Keratinocyte (primary cell): ENCODE results near the gene DKK3. TPM values are rescaled to one million over a fixed set of nuclear protein-coding genes. Genes with fewer than 3 reads are reported as not detected.

Experiments
- DNase-seq: peaks from one replicate; pipeline ENCODE4 v3.0.0-alpha.2; 2011; ENCODE audit warnings: low read depth, missing footprints, low spot score
- FAIRE-seq: peaks from 2 replicates; lab custom pipeline; 2011; peaks lifted over from hg19 to GRCh38; lab: Jason Lieb, UNC
- H2AFZ ChIP-seq: 2 replicates; pipeline ENCODE4 v1.6.0; 2012; ENCODE audit warnings: low read length, control low read depth, inconsistent platforms; ENCODE audit not compliant: control insufficient read depth
- H3K27ac ChIP-seq: 2 replicates; pipeline ENCODE4 v1.5.1; 2011; ENCODE audit warnings: low read length; ENCODE audit not compliant: control insufficient read depth, insufficient read depth
- H3K27me3 ChIP-seq: 3 replicates; pipeline ENCODE4 v1.6.0; 2011; ENCODE audit warnings: low read length; ENCODE audit not compliant: control insufficient read depth, insufficient read depth; ENCODE audit errors: extremely low read depth
- H3K36me3 ChIP-seq, 2 experiments: 2 replicates in 1 of 2; 3 replicates in 1 of 2; pipeline ENCODE4 v1.5.1; 2011; ENCODE audit warnings: low read length in 2 of 2, mild to moderate bottlenecking in 1 of 2; ENCODE audit not compliant: control insufficient read depth in 2 of 2, insufficient read depth in 2 of 2; ENCODE audit errors: extremely low read depth in 1 of 2
- H3K4me1 ChIP-seq: 3 replicates; pipeline ENCODE4 v1.5.1; 2011; ENCODE audit warnings: low read length; ENCODE audit not compliant: control insufficient read depth, insufficient read depth; ENCODE audit errors: extremely low read depth
- H3K4me2 ChIP-seq: 3 replicates; pipeline ENCODE4 v1.6.0; 2011; ENCODE audit warnings: low read depth, low read length; ENCODE audit not compliant: control insufficient read depth, insufficient read depth; ENCODE audit errors: extremely low read depth
- H3K4me3 ChIP-seq, 3 experiments: fragments of 200-600 bp in 1 of 3; sonication (generic) in 1 of 3; 2 replicates in 2 of 3; 3 replicates in 1 of 3; pipeline ENCODE4 v1.5.1; 2011 to 2016; ENCODE audit warnings: low read length in 3 of 3, mild to moderate bottlenecking in 3 of 3, control low read depth in 2 of 3, inconsistent platforms in 1 of 3, low read depth in 1 of 3, mixed read lengths in 1 of 3, mixed run types in 1 of 3, moderate library complexity in 1 of 3; ENCODE audit not compliant: control insufficient read depth in 2 of 3, insufficient read depth in 2 of 3; ENCODE audit errors: extremely low read depth in 1 of 3
- H3K79me2 ChIP-seq: 2 replicates; pipeline ENCODE4 v1.6.0; 2012; ENCODE audit warnings: low read length; ENCODE audit not compliant: control insufficient read depth, insufficient read depth
- H3K9ac ChIP-seq: 3 replicates; pipeline ENCODE4 v1.6.0; 2011; ENCODE audit warnings: low read length; ENCODE audit not compliant: control insufficient read depth, insufficient read depth; ENCODE audit errors: extremely low read depth
- H3K9me1 ChIP-seq: 3 replicates; pipeline ENCODE4 v1.6.0; 2011; ENCODE audit warnings: low read length; ENCODE audit not compliant: control insufficient read depth, insufficient read depth; ENCODE audit errors: extremely low read depth
- H3K9me3 ChIP-seq: 2 replicates; pipeline ENCODE4 v1.5.1; 2012; ENCODE audit warnings: low read depth, low read length; ENCODE audit not compliant: control insufficient read depth
- H4K20me1 ChIP-seq: 3 replicates; pipeline ENCODE4 v1.6.0; 2011; ENCODE audit warnings: low read length; ENCODE audit not compliant: control insufficient read depth, insufficient read depth; ENCODE audit errors: extremely low read depth
- EZH2 ChIP-seq: IDR thresholded peaks from one replicate; pipeline ENCODE4 v1.6.1; 2012; ENCODE audit warnings: inconsistent platforms, mild to moderate bottlenecking, low read length, moderate library complexity
- dilution Hi-C: fragments of 300-500 bp; cut with MboI; formaldehyde crosslinking; loops from one replicate; pipeline ENCODE4 v1.7.0; 2020; ENCODE audit warnings: low sequenced_read_pairs; ENCODE audit not compliant: extremely low pct_ligation_motif_present
- polyA plus RNA-seq, 5 experiments: library from polyadenylated mRNA; depleted of rRNA in 3 of 5; stranded (reverse) in 3 of 5; stranded (forward) in 1 of 5; unstranded in 1 of 5; fragments of >200 nt; gene quantifications; 1 replicate in 1 of 5; 2 replicates in 3 of 5; 3 replicates in 1 of 5; pipeline versions ENCODE4 v1.2.1 to v1.2.3, GENCODE V29; 2011 to 2012; ENCODE audit warnings: missing spikeins in 2 of 5, low read depth in 1 of 5, low replicate concordance in 1 of 5
- TF ChIP-seq, protein P1 (sequence below), 3 experiments: IDR thresholded peaks in 1 of 3; conservative IDR thresholded peaks in 1 of 3; optimal IDR thresholded peaks in 1 of 3; 2 replicates in 2 of 3; 3 replicates in 1 of 3; pipeline versions ENCODE3 to v1.5.1; 2011; ENCODE audit warnings: low read length in 3 of 3, mild to moderate bottlenecking in 3 of 3, moderate library complexity in 2 of 3, control low read depth in 1 of 3, inconsistent platforms in 1 of 3; ENCODE audit not compliant: insufficient read depth in 2 of 3; ENCODE audit errors: extremely low read depth in 1 of 3

DKK3 gene
- polyA plus RNA-seq, 1 donor (not counting 4 experiments of a cell fraction or from before 2014, with no cell fraction given) = 712 TPM

DNA sequence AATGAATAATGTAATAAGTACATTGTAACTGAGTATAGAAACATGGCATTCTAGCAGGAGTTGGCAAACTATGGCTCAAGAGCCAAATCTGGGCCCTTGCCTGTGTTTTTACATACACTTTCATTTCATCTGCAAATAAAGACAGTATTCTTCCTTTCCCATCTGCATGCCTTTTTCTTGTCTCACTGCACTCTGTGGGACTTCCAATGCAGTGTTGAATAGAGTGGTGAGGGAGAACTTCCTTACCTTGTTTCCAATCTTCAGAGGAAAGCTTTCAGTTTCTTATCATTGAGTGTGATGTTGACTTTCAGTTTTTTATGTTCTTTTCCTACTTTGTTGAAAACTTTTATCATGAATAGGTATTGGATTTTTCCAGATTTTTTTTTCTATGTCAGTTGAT is 84.6 kb downstream of the DKK3 start:
- H3K36me3 ChIP-seq = no peaks in the 10 kb centered on the region
- DNase-seq = no peak
- no peaks in the 10 kb centered on the region for H3K9me3 ChIP-seq
- H3K27me3 ChIP-seq = no peaks in the 10 kb centered on the region
- TF ChIP-seq, protein P1, sequence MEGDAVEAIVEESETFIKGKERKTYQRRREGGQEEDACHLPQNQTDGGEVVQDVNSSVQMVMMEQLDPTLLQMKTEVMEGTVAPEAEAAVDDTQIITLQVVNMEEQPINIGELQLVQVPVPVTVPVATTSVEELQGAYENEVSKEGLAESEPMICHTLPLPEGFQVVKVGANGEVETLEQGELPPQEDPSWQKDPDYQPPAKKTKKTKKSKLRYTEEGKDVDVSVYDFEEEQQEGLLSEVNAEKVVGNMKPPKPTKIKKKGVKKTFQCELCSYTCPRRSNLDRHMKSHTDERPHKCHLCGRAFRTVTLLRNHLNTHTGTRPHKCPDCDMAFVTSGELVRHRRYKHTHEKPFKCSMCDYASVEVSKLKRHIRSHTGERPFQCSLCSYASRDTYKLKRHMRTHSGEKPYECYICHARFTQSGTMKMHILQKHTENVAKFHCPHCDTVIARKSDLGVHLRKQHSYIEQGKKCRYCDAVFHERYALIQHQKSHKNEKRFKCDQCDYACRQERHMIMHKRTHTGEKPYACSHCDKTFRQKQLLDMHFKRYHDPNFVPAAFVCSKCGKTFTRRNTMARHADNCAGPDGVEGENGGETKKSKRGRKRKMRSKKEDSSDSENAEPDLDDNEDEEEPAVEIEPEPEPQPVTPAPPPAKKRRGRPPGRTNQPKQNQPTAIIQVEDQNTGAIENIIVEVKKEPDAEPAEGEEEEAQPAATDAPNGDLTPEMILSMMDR (optimal IDR thresholded peaks at IDR 0.05 in 1 of 3, IDR thresholded peaks at IDR 0.05 in 1 of 3, conservative IDR thresholded peaks at IDR 0.05 in 1 of 3; ENCODE audit: extremely low read depth in 1 of 3, insufficient read depth in 2 of 3, low read length in 3 of 3) = no peak
- no peak for TF ChIP-seq EZH2
- no peaks in the 10 kb centered on the region for H3K4me1 ChIP-seq
- H2AFZ ChIP-seq = no peak overlapping the region
- H3K9me1 ChIP-seq = no peaks in the 10 kb centered on the region
- H3K79me2 ChIP-seq = no peaks in the 10 kb centered on the region
- H3K9ac ChIP-seq = no peak overlapping the region
- FAIRE-seq = peak; percentile 39
- H3K27ac ChIP-seq = no peak overlapping the region
- no peaks in the 10 kb centered on the region for H4K20me1 ChIP-seq
- no peak overlapping the region for H3K4me3 ChIP-seq
- dilution Hi-C loops = no loop called here
- H3K4me2 ChIP-seq = no peak overlapping the region

DNA sequence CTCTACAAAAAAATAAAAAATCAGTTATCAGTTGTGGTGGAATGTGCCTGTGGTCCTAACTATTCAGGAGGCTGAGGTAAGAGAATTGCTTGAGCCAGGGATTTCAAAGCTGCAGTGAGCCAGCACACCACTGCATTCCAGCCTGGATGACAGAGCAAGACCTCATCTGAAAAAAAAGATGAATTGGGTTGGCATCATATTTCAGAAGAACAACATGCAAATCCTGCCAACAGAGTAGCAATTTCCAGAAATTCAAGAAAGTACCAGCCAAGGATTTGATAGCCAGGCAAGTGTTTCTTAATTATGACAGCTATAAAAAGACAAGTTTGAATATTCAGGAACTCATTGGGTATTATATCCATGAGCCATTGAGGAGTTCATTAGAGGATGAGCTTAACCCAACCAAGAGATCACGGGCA is 91.4 kb downstream of the DKK3 start:
- Histone ChIP-seq H3K4me1 (peaks cover 5% of the 10 kb centered on the region), H3K4me3 (no peak overlapping the region), H3K27ac (no peak overlapping the region), H3K4me2 (no peak overlapping the region), H3K9me3 (no peaks in the 10 kb centered on the region), H3K27me3 (no peaks in the 10 kb centered on the region), H3K79me2 (no peaks in the 10 kb centered on the region), H4K20me1 (no peaks in the 10 kb centered on the region), H3K9me1 (no peaks in the 10 kb centered on the region), H3K9ac (no peak overlapping the region), H3K36me3 (no peaks in the 10 kb centered on the region), H2AFZ (no peak overlapping the region)
- dilution Hi-C loops = no loop called here
- DNase-seq = no peak
- no peak for TF ChIP-seq EZH2
- TF ChIP-seq, protein P1 (optimal IDR thresholded peaks at IDR 0.05 in 1 of 3, IDR thresholded peaks at IDR 0.05 in 1 of 3, conservative IDR thresholded peaks at IDR 0.05 in 1 of 3; ENCODE audit: extremely low read depth in 1 of 3, insufficient read depth in 2 of 3, low read length in 3 of 3) = no peak
- peak; percentile 26 for FAIRE-seq
